D341Med (cell line): ENCODE data around the gene STARD13.

Source experiments
- DNase-seq: peaks from one replicate; pipeline ENCODE4 v3.0.0; 2012; ENCODE audit warnings: low spot score

The STARD13 gene

DNA sequence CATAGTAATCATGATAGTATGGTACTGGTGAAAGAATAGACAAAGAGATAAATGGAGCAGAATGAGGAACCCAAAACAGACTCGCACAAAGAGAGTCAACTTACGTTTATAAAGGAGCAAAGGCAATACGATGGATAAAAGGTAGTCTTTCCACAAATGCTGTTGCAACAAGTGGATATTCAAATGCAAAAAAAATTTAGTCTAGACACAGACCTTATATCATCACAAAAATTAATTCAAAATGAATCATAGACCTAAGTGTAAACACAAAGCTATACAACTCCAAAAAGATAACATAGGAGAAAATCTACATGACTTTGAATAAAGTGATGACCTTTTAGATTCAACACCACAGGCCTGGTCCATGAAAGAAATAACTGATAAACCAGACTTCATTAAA, 137.7 kb downstream of the STARD13 start:
- no peak for DNase-seq

DNA sequence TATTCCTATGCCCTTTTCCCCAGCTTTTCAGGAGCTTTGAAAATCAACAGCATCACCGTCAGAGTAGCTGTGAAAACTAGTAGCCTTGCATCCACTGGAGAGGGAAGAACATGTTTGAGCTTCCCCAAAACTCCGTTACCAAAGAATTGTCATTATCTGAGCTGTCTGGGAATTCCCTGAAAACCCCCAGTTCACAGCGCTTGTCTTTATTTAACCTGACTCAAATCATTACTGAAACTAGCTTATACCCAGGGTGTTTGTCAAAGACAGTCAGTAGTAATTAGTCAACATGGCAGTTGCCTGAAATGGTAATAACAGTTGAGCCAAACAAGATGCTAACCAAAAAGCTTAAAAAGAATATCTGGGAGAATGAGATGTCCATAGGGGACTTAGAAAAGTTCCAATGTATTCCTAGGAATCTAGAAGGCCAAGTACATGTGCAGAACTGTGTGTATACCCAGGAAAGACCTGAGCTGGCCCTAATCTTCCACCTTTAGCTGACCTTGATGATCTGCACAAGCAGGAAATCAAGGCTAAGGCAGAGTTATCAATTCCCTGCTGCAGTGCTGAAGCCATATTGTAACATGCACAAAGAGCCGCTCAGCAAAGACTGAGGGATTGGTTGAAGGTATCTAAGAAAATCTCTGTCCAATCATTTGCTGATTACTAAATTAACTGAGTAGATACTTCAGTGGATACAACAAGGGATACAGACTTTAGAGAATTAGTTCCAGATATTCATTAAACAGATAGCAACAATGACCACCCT, 138.5 kb downstream of the STARD13 start:
- DNase-seq = no peak

DNA sequence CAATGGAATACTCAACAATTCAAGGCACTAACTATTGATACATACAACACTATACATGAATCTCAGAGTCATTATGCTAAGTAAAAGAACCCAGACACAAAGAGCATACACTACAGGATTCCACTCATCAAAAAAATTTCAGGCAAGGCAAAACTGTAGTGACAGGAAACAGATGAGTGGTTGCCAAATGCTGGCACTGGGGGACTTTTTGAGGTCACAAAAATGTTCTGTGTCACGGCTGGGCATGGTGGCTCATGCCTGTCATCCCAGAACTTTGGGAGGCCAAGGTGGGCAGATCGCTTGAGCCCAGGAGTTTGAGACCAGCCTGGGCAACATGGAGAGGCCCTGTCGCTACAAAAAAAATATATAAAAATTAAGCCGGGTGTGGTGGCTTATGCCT, 139.9 kb downstream of the STARD13 start:
- DNase-seq = no peak

DNA sequence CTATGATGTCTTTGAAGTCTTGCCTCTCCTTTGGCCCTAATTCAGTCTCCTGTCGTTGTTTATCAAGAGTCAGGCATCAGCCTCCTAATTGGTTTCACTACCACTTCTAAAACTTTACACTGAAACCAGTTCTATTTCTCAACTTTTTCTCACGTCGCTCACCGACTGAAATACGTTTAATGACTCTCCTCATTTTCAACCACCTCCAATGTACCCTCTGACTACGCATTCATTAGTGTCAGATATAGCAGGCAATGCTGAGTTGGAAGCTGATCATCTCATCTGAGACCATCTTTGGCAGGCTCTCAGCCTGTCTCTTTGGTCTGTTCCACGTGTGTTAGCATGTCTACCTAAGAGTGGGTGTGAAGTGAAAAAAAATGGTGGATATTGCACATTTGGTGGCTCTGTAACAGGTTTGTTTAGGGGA, 141.2 kb downstream of the STARD13 start:
- DNase-seq = no peak

DNA sequence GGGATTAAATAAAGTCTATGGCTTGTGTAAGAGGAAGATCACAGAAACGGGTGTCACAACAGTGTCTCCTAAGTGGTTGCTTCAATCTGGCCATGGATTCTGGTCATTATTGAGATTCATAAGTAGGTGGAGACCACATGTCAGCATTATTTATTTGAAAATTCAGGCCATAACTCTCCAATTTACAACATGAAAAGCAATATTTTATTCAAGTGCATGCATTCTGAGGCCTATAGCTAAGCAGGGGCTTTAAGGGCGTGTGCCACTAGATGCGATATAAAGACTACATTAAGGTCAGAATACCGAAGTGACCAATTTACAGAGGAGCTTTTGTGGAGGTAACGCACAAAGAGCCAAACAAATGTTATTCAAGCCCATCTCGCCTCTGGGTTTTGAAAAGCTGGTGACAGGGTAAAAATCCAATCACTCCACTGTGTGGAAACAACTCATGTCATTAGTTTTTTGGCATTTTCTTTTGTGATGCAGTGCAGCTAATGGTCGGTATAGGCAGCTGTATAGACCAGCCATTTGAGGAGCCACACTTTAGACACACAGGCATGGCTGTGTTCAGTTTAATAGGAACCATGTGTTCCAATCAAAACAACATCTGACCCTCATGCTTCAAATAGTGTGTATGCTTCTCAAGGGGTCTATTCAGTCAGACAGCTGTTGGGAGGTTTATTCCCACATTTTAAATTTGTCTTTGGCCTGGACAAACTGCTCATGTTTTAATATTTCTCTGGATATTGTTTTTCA, 145.6 kb downstream of the STARD13 start:
- no peak for DNase-seq

DNA sequence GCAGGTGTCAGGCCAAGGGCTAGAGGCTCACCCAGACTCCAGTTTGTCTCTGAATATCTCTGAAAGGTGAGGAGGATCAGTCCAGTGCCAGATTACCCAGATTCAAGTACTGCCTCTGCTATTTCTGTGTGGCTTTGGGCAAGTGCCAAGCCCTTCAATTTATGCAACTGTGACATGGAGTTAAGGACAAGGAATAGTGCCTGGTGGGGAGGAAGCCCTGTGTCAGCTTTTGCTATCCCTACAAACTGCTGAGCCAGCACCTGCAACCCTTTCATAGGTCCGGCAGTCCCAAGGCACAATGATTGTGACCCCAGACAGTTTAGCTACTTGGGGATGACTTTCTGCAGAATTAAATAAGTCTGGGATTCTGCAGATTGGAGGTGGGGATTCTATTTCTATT, 146.4 kb downstream of the STARD13 start:
- no peak for DNase-seq

DNA sequence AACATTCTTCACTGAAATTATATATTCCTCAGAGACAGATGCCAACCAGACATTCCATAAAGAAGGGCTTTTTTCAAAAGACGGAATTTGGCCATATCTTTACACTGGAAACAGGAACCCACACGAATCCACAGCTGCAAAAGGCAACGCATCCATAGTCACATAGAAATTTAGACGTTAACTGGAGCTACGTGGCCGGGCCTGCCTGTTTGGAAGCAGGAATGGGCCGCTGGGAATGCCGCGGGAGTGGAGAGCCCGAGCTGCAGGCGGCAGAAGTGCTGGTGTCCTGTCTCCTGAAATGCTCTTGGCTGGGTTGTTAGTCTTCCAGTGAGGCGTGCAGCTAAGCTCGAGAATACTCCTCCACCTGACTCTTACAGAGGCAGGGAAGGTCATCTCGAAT, 147.1 kb downstream of the STARD13 start:
- no peak for DNase-seq

DNA sequence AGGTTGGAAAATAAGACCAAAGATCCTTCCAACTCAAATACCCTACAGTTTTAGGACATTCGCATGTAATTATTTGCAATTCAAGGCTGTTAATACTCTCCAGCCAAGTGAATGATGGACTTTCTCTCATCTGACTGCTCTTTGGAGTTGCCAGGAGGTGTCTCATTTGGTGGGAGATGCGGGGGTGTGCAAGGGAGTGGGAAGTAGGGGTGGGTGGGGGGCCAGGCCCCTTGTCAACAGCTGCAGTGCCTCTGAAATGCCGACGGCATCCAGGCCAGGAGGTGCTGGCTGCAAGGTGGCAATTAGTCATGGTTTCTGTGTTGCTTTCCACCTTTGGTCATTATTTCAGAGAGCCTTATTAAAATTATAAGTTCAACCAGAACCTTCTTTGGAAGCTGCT, 147.8 kb downstream of the STARD13 start:
- no peak for DNase-seq

DNA sequence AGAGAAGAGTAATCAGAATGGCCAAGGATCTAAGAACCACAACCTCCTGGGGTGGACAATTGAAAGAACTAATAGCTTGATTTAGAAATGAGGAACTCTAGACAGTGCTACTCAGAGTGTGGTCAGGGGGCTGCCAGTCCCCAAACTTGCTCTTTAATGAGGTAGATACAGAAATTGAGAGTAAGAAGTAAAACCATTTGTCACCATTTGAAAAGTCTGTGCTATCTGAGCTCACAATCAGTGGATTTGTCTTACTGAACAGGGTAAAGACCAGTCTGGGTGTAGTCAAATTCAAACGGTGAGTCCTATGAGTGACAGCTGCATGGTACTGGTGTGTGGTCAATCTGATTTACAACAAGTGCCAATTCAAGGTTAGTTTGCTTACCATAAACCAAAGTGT, 150.5 kb downstream of the STARD13 start:
- DNase-seq = no peak

DNA sequence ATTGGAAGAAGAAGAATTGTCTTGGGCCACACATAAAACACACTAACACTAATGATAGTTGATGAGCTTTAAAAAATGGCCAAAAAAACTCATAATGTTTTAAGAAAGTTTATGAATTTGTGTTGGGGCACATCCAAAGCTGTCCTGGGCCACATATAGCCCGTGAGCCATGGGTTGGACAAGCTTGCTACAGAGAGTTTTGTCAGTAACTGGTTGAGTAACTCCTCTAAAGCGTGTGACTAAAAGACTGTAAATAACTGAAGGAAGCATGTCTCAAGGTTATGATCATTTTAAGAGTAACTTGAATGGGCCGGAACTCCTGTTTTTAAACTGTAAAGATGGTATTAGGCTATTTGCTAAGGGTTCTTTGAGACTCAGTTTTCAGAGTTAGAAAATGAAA, 151.3 kb downstream of the STARD13 start:
- DNase-seq = no peak

DNA sequence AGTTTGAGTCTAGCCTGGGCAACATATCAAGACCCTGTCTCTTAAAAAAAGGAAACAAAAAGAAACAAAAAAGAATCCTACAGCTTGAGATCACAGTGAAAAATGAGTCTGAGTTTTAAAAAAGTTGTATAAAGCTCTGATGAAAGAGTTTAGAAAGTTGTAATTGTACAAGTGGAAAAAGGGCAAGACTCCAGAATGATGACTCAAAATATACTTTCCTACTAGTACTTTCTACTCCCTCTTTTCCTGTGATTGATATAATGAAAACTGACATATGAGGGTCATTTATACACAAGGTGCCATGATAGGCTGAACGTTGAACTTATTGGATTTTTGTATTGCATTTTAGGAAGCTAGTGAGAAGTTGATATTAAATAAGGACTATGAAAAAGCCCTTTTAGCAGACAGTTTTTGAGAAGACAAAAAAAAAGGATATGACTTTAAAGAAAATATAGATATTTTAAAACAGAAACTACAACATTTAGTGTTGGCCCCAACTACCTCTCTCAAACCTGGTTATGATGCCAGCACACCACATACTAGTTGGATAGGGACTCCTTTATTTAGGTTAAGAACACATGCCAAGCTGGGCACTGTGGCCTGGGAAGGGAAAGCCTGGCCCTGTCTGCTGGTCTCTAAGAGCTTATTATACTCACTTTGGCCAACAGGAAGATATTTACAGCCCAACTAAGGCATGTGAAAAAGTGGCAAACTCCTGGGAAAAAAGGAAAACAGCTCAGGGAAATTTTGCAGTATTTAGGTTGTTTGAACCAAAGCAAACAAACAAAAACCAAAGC, 152.7 kb downstream of the STARD13 start:
- no peak for DNase-seq

DNA sequence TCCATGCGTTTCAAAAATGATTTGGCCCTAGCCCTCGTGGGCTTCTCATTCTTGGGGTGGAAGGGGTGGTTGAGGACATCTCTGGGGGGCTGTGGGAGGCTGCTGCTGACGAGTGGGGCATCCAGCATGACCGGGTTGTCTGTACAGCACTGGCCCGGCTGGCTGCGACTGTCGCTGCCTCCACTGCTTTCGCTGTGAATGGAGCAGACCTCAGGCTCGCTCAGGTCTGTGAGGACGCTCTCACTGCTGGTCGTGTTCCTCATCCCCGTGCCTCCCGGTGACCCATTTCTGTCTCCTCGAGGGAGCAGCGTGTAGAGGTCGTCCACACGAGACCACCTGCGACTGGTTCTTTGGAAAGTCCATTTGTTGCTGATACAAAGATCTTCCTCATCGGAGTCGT, 155.7 kb downstream of the STARD13 start:
- no peak for DNase-seq

DNA sequence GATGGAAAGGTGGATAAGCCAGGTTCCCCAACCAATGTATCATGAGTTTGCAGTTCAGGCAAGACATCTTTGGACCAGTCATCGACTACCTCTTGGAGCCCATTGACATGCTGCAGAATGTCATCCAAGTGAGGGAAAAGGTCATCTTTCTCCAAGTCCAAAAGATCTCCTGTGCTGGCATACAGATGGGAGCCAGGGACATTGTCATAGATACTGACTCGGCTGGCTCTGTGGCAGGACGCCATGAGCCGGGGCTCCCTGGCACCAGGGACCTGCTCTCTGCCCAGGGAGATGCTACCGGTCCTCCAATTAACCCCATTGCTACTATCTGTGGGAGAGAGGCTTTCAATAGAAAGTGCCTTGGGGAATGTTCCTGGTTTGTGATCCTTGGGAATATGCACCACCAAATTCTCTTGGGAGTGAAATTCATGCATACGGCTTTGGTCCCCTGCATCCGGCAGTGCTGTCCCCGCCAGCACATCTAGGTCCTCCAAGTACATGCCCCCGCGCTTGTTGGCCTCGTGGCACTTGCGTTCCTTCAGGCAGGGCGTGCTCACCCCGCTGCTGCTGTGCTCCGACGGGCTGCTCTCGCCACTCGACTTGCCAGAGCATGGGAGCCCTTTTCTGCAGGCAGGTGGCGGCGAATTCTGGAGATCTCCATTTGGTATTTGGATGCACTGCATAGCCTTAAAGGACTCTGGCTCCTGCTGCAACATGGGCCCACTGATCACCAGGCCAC, 156.3 kb downstream of the STARD13 start:
- no peak for DNase-seq

DNA sequence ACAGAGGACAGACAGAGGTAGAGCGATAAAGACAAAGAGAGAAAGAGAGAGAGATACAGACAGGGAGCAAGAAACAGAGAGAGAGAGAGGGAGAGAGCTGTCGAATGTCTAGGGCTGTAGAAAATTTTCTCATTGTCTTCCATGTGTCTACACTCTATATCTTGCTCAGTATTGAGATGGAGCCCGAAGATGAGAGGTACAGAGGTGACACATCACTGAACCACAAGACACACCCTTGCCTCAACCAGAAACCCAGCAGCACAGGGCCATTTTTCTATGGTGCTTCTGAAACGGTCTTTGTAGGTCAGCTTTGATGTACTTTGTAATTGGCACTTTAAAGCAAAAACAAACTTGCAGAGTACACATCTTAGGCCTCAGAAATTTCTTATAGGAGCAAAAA, 157.4 kb downstream of the STARD13 start:
- no peak for DNase-seq

DNA sequence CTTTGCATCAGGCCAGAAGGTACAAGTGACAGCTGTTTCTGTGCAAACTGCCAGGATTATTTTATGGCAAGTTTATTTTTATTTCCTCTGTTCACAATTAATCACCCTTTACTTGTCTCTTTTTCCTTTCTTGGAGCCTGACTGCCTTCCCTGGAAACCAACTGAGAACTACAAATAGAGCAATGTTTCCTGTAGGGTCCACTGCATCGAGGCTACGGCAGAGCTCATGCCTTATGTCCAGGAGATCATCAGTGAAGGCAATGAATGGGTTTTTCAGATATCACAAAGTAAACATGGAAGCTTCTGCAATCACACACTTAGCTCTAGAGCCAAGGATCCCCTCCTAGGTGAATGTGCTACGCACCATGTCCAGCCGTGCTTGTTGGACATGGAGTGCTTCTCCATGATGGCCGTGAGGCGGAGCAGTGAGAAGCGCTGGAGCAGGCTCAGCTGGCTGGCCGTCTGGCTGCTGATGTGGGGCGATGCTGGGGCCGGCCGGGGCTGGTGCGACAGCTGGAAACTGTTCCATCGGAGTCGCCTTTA, 158.5 kb downstream of the STARD13 start:
- DNase-seq = no peak

DNA sequence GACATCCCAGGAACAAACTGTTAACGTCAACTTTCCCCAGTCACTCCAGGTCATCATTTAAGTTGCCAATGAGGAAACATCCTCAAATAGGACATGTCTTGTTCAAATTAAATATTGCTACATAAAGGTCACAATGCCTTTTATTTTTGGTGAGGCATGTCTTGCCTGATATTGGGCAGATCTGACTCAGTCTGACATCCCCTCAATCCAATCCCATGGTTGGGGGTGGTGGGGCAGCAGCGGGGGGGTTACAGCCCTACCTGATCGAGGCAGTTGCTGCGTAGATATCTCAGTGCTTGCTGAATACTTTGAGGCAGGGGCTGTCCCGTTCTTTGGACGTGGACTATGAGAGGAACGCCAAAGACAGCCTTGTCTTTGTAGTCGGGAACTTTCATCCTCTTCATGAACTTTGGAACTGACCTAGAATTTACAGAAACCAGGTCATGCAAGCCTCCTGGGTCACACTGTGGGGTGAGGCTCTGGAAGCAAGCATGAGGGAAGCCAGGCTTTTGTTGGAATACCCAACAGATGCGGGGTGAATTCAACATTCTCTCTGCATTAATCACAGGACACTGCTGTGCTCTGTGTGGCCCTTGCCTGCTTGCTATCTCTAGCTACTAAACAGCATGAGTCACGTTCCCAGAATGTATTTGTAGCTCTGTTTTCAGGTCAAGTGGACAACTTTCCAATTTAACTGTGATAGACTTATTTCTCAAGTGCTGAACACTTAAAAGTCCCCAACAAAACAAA, 159.6 kb downstream of the STARD13 start:
- no peak for DNase-seq

DNA sequence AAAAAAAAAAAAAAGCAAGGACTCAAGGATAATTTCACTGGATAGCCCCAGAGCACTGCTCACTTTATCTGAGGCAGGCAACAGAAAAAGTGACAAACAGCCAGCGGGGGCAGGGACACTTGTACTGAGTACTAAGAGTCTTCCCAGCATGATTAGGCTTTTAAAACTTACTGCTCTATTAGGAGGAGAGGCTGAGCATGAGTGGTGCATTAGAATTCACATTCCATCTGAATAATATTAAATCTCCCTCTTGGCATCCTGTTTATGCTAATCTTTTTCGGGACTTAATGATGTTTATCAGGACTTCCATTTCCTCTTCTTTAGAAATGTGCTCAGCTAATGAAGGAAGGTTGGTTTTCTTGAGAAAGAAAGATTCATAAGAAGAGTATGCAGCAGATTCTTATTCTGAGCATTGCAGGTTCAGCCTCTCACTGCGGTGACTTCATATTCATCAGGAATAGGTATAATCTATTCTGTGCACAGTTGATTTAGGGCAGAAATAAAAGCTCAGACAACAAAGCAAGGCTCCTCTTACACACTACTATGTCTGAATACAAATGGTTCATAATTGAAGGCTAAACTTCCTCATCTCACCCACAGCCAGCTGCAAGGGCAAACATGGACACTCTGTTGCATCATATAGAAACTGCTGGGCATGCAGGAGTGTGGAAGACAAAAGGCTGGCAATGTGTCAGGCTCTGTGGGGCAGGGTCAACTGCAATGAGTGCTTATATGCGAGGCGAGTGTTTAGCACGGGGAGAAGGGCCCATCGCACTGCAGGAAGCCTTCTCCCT, 162.3 kb downstream of the STARD13 start:
- no peak for DNase-seq

DNA sequence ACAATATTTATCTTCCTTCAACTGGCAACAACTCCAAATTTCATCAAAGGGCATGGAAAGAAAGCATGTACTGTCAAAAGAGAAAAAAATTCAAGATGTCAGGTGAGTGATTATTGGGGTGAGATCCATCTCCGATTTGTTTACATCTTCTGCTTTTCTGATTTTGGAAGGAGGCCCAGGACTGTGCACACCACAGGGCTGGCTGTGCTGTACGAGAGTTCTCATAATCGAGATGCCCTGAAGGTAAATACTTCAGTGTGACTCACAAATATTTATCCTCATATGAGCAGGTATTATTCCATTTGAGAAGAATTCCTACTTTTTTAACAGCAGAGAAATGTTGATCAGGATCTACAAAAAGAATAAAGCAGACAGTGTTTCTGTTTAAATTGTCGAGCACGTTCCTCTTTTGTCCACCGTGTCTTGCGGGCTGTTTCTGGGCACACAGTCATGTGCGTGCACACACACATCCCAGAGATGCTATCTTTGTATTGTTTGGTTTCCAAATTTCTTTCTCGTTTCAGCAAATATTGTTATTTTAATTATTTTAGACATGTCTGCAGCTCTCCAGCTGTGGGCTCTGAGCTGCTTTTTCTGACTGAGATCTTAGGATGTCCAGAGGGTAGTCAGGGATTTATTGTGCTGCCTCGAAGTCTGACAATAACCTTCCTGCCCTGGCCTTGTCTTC, 165.6 kb downstream of the STARD13 start:
- no peak for DNase-seq

DNA sequence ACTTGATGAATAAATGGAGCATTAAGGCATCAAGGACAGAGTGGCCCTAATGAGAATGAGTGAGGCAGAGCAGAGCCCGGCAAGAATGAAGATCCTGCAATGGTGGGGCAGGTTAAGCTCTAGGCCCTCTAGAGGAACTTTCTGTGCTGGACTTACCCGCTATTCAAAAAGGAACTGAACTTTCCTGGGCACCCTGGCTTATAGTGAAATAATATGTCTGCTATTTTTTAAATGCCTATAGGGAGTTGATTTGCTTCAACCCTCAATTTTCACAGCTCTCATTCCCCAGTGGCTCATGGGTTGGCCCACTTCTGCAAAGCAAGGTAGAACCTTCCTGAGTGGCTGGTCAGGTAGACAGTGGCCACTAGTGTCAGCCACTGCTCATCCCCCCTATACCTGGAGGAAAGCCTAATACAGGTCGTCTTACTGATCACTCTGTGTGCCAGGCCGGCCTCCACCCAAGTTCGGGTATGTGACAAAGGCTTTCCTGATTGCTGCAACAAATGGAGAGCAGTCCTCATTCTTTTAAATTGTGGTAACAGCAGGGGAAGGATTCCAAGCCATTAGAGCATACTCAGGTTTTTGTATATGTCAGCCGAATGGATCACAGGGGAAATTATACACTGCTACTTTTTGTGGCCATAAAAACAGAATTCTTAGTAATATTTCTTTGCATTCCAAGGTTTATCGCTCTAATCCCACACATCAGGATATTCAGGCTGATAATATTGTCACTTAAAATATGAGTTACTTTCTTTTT, 166.4 kb downstream of the STARD13 start:
- DNase-seq = no peak
